Putamen (tissue), 1 donor: Measurements from ENCODE around the gene SMG5.

ENCODE experiments used
- DNase-seq: peaks from one replicate; pipeline ENCODE4 v3.0.0-alpha.2; 2016; ENCODE audit warnings: low spot score

Gene SMG5

GRCh38 chr1:156279837-156280236, 2.8 kb downstream of the SMG5 start:
- no peak for DNase-seq

- no peak for DNase-seq
Observed at GRCh38 chr1:156276966-156277381, 5.7 kb downstream of the SMG5 start.

GRCh38 chr1:156276532-156276931, 6.1 kb downstream of the SMG5 start:
- DNase-seq = no peak

- DNase-seq = no peak
Observed at GRCh38 chr1:156270314-156270713, 12.3 kb downstream of the SMG5 start.

GRCh38 chr1:156268336-156268735, 14.3 kb downstream of the SMG5 start:
- DNase-seq = no peak

- no peak for DNase-seq
Observed at GRCh38 chr1:156266051-156266450, 16.6 kb downstream of the SMG5 start.

GRCh38 chr1:156263288-156263655, 19.4 kb downstream of the SMG5 start:
- no peak for DNase-seq

- DNase-seq = no peak
Observed at GRCh38 chr1:156262461-156263287, 20.0 kb downstream of the SMG5 start.

- peak; percentile 76 for DNase-seq
Observed at GRCh38 chr1:156260896-156261295, 21.7 kb downstream of the SMG5 start.

GRCh38 chr1:156259805-156260204, 22.8 kb downstream of the SMG5 start:
- peak; percentile 64 for DNase-seq

- DNase-seq = no peak
Observed at GRCh38 chr1:156258859-156259258, 23.8 kb downstream of the SMG5 start.

- DNase-seq = no peak
Observed at GRCh38 chr1:156257711-156258110, 24.9 kb downstream of the SMG5 start.

GRCh38 chr1:156253634-156254033, 29.0 kb downstream of the SMG5 start:
- DNase-seq = no peak

- peak; percentile 46 for DNase-seq
Observed at GRCh38 chr1:156251527-156251926, 31.1 kb downstream of the SMG5 start.

GRCh38 chr1:156249593-156249992, 33.0 kb downstream of the SMG5 start:
- no peak for DNase-seq

GRCh38 chr1:156248323-156248683, 34.3 kb downstream of the SMG5 start:
- DNase-seq = no peak

- DNase-seq = peak; percentile 97
Observed at GRCh38 chr1:156247460-156248322, 34.9 kb downstream of the SMG5 start, which contains the start of gene PAQR6. Gene PAQR6 (minus strand): TSS chr1:156248056. CDS start chr1:156246731, 1,325 bp downstream.

GRCh38 chr1:156246781-156247459, 35.7 kb downstream of the SMG5 start:
- DNase-seq = no peak

GRCh38 chr1:156246241-156246780, 36.3 kb downstream of the SMG5 start:
- DNase-seq = no peak

- DNase-seq = no peak
Observed at GRCh38 chr1:156245451-156246232, 37.0 kb downstream of the SMG5 start.

- DNase-seq = no peak
Observed at GRCh38 chr1:156244712-156245111, 37.9 kb downstream of the SMG5 start.
